Putamen (tissue), 1 donor: Measurements from ENCODE around the gene FIGLA.
"Not testable (repeated sequence)": the region's sequence is repeated elsewhere in the genome, so short reads cannot be mapped to it uniquely, and the experiment has no call there.

ENCODE experiments used
- DNase-seq: peaks from one replicate; pipeline ENCODE4 v3.0.0-alpha.2; 2016; ENCODE audit warnings: low spot score

FIGLA gene

DNA sequence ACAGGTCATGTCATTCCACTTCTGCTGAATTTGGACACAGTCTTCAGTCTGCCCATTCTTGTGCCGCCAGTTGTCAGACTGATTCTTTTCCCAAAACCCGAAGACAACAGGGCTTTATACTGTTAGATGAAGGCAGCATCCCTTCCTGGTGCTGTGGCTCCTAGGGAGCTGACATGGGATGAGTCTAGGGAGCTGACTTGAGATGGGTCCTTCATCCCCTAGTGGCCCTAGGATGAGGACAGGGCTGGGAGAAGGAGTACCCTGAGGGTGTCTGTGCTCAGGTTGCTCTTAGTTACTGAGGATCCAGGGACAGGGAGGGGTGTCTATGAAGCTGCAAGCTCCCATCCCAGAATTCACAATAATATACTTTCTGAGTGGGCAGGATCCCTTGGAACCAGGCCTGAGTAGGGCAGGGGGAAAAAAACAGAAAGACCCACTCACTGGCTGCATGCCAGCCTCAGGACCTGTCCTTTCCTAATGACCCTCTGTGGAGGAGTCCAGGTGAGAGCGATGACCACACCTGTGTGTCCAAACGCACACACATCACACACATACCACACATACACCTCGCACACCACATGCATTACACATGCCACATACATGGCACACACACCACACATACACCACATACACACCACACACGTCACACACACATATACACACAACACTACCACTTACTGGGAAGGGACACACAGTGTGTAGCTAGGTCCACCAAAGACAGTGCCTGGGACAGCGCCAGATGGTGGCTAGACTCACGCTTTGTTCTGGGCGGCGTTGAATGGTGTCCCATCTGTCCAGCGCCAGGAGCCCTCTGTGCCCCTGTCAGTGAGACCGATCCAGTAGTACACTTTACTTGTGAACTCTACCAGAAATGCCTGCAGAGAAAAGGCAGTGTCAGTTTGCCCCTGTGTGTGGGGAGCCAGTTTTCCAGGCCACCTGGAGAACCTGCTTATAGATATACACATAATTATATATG, 18.8 kb upstream of the FIGLA start:
- DNase-seq, result no peak

DNA sequence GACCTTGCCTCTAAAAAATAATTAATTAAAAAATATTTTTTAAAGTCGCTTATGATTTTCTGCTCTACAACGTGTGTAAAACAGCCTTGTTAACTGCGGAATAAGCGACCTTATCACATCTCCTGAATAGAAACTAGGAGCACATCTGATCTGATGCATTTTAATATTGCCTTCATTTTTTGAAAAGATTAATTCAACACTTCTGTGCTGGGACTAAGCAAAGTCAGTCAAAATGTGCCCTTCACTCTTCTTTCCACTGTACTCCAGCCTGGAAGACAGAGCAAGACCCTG, 17.3 kb upstream of the FIGLA start:
- DNase-seq, result no peak

GRCh38 chr2:70807102-70807827, 16.8 kb upstream of the FIGLA start:
- DNase-seq, result no peak

- no peak for DNase-seq
Observed at GRCh38 chr2:70806620-70807019, 16.2 kb upstream of the FIGLA start.

DNA sequence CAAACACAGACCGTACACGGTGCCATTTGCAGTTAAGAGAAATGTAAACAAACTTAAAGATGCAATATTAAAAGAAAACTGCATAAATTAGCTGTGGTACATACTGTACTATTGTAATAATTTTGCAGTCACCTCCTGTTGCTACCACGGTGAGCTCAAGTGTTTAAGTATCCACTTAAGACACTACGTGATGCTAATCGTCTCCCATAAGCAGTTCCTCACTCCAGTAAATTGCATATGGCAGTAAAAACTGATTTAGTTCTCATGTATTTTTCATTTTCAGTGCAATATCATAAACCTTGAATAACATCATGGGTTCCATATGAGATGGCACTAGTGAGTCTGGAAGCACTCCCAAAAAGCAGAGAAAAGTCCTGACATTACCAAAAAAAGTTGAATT, 15.6 kb upstream of the FIGLA start:
- DNase-seq, result no peak

- no peak for DNase-seq
Observed at GRCh38 chr2:70801607-70802263, 11.3 kb upstream of the FIGLA start.

- no peak for DNase-seq
Observed at GRCh38 chr2:70799706-70800105, 9.3 kb upstream of the FIGLA start.

- DNase-seq, result not testable (repeated sequence)
Observed at GRCh38 chr2:70797996-70798395, 7.6 kb upstream of the FIGLA start.

DNA sequence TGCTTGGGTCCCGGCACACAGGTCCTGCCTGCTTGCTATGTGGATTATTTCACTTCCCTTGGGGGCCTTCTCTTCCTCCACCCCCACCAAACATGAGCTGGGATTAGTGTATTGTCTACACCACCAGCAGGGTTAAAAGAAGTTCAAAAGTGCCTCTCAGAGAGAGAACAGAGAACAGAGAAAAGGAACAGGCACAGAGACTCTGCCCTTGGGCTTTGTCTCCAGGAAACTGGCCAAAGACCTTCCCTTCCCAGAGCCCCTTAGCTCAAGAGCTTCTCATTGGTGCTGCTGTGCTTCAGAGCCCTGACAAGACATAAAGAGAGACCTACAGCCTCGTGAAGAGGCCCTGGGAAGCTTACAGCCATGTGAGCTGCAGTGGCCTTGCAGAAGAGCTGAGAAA, 7.1 kb upstream of the FIGLA start:
- no peak for DNase-seq

DNA sequence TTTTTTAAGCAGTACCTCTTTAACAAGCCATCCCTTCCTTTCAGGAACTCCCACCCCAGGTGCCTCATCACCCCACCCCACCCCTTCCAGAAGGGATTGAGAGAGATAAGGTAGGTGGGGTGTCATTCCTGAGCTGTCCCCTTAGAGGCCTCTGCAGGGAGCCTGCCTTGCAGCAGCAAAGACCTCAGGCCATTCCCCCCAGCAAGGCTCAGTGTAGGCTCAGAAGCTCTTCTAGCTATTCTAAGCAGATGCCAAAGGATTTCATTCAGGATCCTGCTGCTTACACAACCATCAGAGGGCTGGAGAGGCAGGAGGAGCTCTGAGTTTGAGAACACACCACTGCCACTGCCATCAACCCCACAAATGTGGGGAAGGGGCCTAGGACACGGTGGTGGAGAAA, 5.8 kb upstream of the FIGLA start:
- DNase-seq, result no peak

DNA sequence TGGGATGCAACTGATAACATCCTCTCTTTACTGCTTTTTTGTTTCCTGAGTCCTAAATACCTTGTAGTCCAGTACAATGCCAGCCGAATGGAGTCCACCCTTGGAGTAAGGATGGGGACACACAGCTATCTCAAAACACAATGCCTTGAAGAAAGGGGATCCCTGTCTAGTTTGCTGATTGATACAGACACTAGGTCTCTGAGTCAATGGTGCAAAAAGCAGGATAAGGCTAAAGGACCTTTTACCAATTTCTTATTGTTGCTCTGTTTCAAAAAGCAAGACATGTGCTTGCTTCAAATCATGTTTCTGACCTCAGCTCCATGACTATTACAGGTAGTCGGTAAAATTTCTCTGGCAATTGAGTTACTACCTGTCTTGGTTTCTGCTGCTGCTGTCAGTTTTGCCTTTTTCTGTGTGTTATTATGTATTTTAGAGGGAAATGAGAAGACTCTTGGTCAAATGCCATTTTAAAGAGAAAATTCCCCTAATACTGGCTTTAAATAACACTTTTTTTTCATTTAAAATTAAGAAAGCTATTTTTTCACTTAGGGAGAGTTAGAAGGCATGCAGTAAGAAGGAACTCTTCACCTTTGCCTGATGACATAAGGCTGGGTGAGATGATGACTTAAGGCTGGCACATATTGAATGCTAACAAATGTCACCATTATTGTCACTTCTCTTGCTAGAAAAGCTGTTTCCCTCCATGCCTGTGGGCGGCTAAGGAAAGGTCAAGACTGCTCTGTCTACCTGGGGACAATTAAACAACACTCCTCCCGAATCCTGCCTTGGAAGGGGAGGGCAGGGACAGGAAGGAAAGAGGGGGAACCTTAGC, 4.9 kb upstream of the FIGLA start:
- DNase-seq, result no peak

- DNase-seq, result no peak
Observed at GRCh38 chr2:70793450-70793849, 3.0 kb upstream of the FIGLA start.

GRCh38 chr2:70789304-70790135, 923 bp downstream of the FIGLA start:
- DNase-seq, result peak; percentile 57

- DNase-seq, result peak; percentile 55
Observed at GRCh38 chr2:70785137-70785911, 5.1 kb downstream of the FIGLA start.

- DNase-seq, result no peak
Observed at GRCh38 chr2:70784320-70784719, 6.1 kb downstream of the FIGLA start.

GRCh38 chr2:70779911-70780545, 10.4 kb downstream of the FIGLA start:
- DNase-seq, result no peak

DNA sequence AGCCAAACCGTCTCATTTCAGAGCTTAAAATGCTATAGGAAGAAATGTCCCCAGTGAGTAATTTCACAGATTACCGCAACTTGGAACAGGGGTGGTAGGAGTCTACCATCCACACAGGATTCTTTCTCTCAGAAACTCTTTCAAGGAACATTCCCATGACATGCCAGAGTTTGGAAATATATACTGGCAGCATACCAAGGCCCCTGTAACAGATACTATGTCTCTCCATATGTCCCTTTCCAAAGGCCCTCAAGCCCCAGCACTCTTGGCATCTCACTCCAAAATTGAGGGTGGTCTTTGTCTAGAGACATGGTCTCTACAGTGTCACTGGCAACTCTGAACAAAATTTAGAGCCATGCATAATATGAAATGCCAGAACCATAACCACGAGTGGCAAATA, 11.0 kb downstream of the FIGLA start:
- DNase-seq, result no peak

GRCh38 chr2:70778676-70779075, 11.8 kb downstream of the FIGLA start:
- DNase-seq, result no peak

GRCh38 chr2:70777450-70777849, 13.0 kb downstream of the FIGLA start:
- no peak for DNase-seq

GRCh38 chr2:70776266-70776665, 14.2 kb downstream of the FIGLA start:
- no peak for DNase-seq
